Cardiac fibroblast (primary cell): ENCODE measurements around the gene THADA.

Experiments
- DNase-seq, 2 donors: peaks; one replicate each; pipeline versions ENCODE4 v3.0.0 to v3.0.0-alpha.2; 2010; ENCODE audit warnings: low read depth in 2 of 2
- H3K4me3 ChIP-seq, 2 donors: replicated peaks in 1 of 2; 1 replicate in 1 of 2; 2 replicates in 1 of 2; pipeline ENCODE4 v1.5.1; 2011; ENCODE audit warnings: low read depth in 2 of 2, low read length in 2 of 2, mild to moderate bottlenecking in 2 of 2, moderate library complexity in 1 of 2
- CTCF ChIP-seq: IDR thresholded peaks from one replicate; pipeline ENCODE4 v1.5.1; 2011; ENCODE audit warnings: low read depth, mild to moderate bottlenecking, low read length, inconsistent platforms

THADA gene

GRCh38 chr2:43594875-43595274, 963 bp downstream of the THADA start:
- no peak for TF ChIP-seq CTCF
- H3K4me3 ChIP-seq: peak overlapping the region; percentile 73 to 86
- no peak for DNase-seq

DNA sequence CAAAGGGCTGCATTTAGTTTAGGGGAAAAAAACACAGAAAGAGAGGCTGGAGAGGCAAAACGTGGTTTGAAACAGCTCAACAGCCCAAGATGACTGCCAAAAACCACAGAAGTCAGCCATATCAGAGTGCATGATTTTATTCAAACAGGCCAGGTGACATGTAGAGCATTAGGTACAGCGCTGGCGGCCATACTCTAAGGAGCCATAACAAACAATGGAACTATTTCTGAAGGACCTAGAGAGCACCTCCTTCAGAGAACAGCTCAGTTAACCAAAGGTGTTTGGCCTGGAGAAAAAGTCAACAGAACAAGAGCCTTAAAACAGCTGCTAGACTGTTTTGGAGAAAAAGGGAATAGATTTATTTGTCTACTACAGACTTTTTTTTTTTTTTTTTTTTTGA, 2.6 kb downstream of the THADA start:
- no peak overlapping the region for H3K4me3 ChIP-seq
- no peak for DNase-seq
- TF ChIP-seq CTCF: no peak

- peak; percentile 49 for TF ChIP-seq CTCF
- DNase-seq: peak in 1 of 2 donors; percentile 93
- H3K4me3 ChIP-seq: no peak overlapping the region
Observed at GRCh38 chr2:43592443-43592842, 3.4 kb downstream of the THADA start.

DNA sequence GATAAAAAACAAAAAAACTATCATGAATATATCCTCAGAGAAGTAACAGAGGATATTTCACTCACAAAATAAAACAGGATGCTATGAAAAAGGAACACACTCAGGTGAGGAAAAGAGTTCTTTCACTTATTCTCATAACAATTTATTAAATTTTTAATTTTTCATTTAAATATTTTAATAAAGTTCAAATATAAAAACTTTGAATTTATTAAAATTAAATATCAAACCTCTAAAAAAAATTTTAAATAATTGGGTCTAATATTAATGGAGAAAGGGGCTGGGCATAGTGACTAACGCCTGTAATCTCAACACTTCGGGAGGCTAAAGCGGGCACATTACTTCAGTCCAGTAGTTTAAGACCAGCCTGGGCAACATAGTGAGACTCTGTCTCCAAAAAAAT, 10.1 kb downstream of the THADA start:
- DNase-seq: no peak
- TF ChIP-seq CTCF: no peak
- no peak overlapping the region for H3K4me3 ChIP-seq

GRCh38 chr2:43579275-43579981, 16.4 kb downstream of the THADA start:
- DNase-seq: no peak
- TF ChIP-seq CTCF: no peak

DNA sequence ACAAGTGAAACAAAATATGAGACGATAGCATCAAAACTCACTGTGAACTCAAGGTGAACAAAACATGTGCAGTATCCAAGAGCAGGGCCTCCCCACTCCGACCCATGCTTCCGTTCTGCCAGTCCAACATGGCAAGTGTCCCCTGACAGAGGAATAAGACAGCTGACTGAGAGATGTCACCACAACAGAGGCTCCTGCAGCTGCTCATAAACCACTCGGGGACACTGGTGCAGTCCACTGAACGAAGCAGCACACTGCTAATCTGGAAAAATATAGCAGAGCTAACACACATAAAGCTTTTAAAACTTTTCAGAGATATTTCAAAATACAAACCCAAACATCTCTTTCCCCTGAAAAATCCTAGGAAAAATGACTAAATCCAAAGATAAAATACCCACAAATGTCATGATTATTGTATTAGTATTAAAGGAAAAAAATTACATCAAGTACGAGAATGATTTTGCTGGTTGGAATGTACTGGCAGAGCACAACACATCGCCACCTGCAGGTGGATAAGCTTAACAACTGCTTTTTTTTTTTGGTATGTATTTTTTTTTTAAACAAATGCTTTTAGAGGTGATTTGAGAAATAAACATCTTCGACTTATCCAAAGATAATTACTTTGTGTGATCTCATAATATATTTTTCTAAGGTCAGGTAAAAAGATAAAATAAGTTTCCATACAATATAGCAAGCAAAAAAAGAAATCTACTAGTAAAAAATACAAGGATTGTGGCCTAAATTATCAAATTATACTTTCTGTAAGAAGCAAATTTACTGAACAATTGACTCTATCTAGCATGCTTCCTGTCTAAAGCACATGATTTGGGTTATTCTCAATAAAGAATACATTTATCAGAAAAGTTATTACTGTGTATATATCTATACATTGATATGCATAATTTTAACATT, 18.6 kb downstream of the THADA start:
- no peak overlapping the region for H3K4me3 ChIP-seq
- TF ChIP-seq CTCF: peak; percentile 75
- DNase-seq: peak; percentile 86 to 87

More at GRCh38 chr2:43579275-43579981, 16.4 kb downstream of the THADA start:
- H3K4me3 ChIP-seq: no peak overlapping the region
